Measurements from ENCODE around the gene TULP4.

GRCh38 chr6:158337332-158337731 is 25.1 kb downstream of the TULP4 start:
- TF ChIP-seq POLR2A (IDR thresholded peaks at IDR 0.05) = no peak
- TF ChIP-seq CTCF (IDR thresholded peaks at IDR 0.05) = no peak
- no peak for TF ChIP-seq POLR2AphosphoS5 (IDR thresholded peaks at IDR 0.05)

Data from sigmoid colon (tissue), 4 donors.